Measurements from ENCODE around the gene RBM47.

DNA sequence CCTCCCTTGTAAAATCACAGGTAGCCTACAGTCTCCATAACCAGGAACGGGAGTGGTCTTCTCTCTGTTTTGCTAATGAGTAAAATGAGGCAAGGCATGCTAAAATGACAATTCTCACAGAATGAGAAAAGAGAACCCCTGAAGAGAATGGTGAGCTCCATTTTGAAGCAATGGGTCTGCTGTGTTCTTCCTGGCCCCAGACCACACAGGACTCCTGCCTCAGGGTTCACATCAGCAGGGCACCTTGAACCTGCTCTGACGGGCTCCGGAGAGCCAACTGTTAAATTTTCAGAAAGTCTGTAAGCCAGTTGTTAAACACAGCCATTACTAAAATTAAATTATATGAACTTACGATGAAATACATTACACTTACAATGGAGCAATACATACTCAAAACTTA lies 32.1 kb upstream of the RBM47 start:
- TF ChIP-seq, protein P1, sequence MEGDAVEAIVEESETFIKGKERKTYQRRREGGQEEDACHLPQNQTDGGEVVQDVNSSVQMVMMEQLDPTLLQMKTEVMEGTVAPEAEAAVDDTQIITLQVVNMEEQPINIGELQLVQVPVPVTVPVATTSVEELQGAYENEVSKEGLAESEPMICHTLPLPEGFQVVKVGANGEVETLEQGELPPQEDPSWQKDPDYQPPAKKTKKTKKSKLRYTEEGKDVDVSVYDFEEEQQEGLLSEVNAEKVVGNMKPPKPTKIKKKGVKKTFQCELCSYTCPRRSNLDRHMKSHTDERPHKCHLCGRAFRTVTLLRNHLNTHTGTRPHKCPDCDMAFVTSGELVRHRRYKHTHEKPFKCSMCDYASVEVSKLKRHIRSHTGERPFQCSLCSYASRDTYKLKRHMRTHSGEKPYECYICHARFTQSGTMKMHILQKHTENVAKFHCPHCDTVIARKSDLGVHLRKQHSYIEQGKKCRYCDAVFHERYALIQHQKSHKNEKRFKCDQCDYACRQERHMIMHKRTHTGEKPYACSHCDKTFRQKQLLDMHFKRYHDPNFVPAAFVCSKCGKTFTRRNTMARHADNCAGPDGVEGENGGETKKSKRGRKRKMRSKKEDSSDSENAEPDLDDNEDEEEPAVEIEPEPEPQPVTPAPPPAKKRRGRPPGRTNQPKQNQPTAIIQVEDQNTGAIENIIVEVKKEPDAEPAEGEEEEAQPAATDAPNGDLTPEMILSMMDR (conservative IDR thresholded peaks at IDR 0.05 in 1 of 2, IDR thresholded peaks at IDR 0.05 in 1 of 2; ENCODE audit: low read depth in 1 of 2, low read length in 2 of 2): no peak
- no peak for TF ChIP-seq EZH2 (IDR thresholded peaks at IDR 0.05; ENCODE audit: low read length, missing control alignments)
